Adipocyte (in vitro differentiated cells): ENCODE results near the gene CASKIN1.
A peak's percentile ranks its signal among the peaks of the same experiment; 100 is the strongest.

Experiments
- DNase-seq: peaks from one replicate; pipeline ENCODE4 v3.0.0-alpha.2; 2015; ENCODE audit warnings: low read depth
- H3K27me3 ChIP-seq: replicated peaks from 2 replicates; pipeline ENCODE4 v1.7.0; 2013; ENCODE audit warnings: mild to moderate bottlenecking, low read length, moderate library complexity; ENCODE audit not compliant: control insufficient read depth, insufficient read depth
- H3K36me3 ChIP-seq: 2 replicates; pipeline ENCODE4 v1.7.0; 2013; ENCODE audit warnings: low read length, mild to moderate bottlenecking, moderate library complexity; ENCODE audit not compliant: control insufficient read depth, insufficient read depth, severe bottlenecking
- H3K4me1 ChIP-seq: 2 replicates; pipeline ENCODE4 v1.7.0; 2013; ENCODE audit warnings: mild to moderate bottlenecking, low read length, moderate library complexity; ENCODE audit not compliant: control insufficient read depth, insufficient read depth
- H3K4me3 ChIP-seq: 2 replicates; pipeline ENCODE4 v1.7.0; 2013; ENCODE audit warnings: mild to moderate bottlenecking, low read length, moderate library complexity
- H3K9ac ChIP-seq: 2 replicates; pipeline ENCODE4 v1.7.0; 2013; ENCODE audit warnings: mild to moderate bottlenecking, low read length, moderate library complexity
- H3K9me3 ChIP-seq: 2 replicates; pipeline ENCODE4 v1.7.0; 2013; ENCODE audit warnings: mild to moderate bottlenecking, low read length, moderate library complexity; ENCODE audit not compliant: control insufficient read depth

The CASKIN1 gene

GRCh38 chr16:2237102-2237482 lies 40.7 kb upstream of the CASKIN1 start:
- H3K9ac ChIP-seq, result peak overlapping the region; percentile 60
- DNase-seq, result no peak
- H3K4me3 ChIP-seq, result peak overlapping the region; percentile 56
- H3K36me3 ChIP-seq, result peaks cover 37% of the 10 kb centered on the region
- no peaks in the 10 kb centered on the region for H3K9me3 ChIP-seq
- H3K4me1 ChIP-seq, result peaks cover 19% of the 10 kb centered on the region
- no peaks in the 10 kb centered on the region for H3K27me3 ChIP-seq

- Histone ChIP-seq H3K36me3 (peaks cover 41% of the 10 kb centered on the region), H3K9me3 (no peaks in the 10 kb centered on the region), H3K27me3 (no peaks in the 10 kb centered on the region), H3K9ac (peak within 1 kb of the TSS; percentile 60), H3K4me3 (peak within 1 kb of the TSS; percentile 56), H3K4me1 (peaks cover 19% of the 10 kb centered on the region)
- DNase-seq, result peak; percentile 35
These were observed 40.1 kb upstream of the CASKIN1 start, which contains the start of gene DNASE1L2 for GRCh38 chr16:2236337-2237101. Gene DNASE1L2, plus strand, starts transcription at chr16:2236444. Its CDS starts 373 bp downstream, at chr16:2236817.

GRCh38 chr16:2235695-2236336 lies 39.4 kb upstream of the CASKIN1 start:
- no peak for DNase-seq
- no peaks in the 10 kb centered on the region for H3K9me3 ChIP-seq
- H3K4me3 ChIP-seq, result no peak overlapping the region
- no peak overlapping the region for H3K9ac ChIP-seq
- no peaks in the 10 kb centered on the region for H3K27me3 ChIP-seq
- peaks cover 47% of the 10 kb centered on the region for H3K36me3 ChIP-seq
- peaks cover 19% of the 10 kb centered on the region for H3K4me1 ChIP-seq

- peaks cover 19% of the 10 kb centered on the region for H3K4me1 ChIP-seq
- no peak overlapping the region for H3K9ac ChIP-seq
- H3K27me3 ChIP-seq, result no peaks in the 10 kb centered on the region
- H3K4me3 ChIP-seq, result no peak overlapping the region
- peaks cover 47% of the 10 kb centered on the region for H3K36me3 ChIP-seq
- H3K9me3 ChIP-seq, result no peaks in the 10 kb centered on the region
- DNase-seq, result no peak
These were observed 38.8 kb upstream of the CASKIN1 start for GRCh38 chr16:2235234-2235651.

- H3K9ac ChIP-seq, result no peak overlapping the region
- no peaks in the 10 kb centered on the region for H3K27me3 ChIP-seq
- H3K36me3 ChIP-seq, result peaks cover 47% of the 10 kb centered on the region
- H3K4me1 ChIP-seq, result peaks cover 19% of the 10 kb centered on the region
- DNase-seq, result no peak
- H3K9me3 ChIP-seq, result no peaks in the 10 kb centered on the region
- no peak overlapping the region for H3K4me3 ChIP-seq
These were observed 38.4 kb upstream of the CASKIN1 start for GRCh38 chr16:2234813-2235170.

GRCh38 chr16:2233872-2234812 lies 37.7 kb upstream of the CASKIN1 start:
- Histone ChIP-seq H3K9me3 (no peaks in the 10 kb centered on the region), H3K4me1 (peaks cover 15% of the 10 kb centered on the region), H3K9ac (no peak overlapping the region), H3K36me3 (peaks cover 51% of the 10 kb centered on the region), H3K27me3 (no peaks in the 10 kb centered on the region), H3K4me3 (no peak overlapping the region)
- DNase-seq, result no peak

GRCh38 chr16:2233046-2233775 lies 36.8 kb upstream of the CASKIN1 start:
- no peak for DNase-seq
- no peaks in the 10 kb centered on the region for H3K9me3 ChIP-seq
- H3K4me3 ChIP-seq, result no peak overlapping the region
- no peak overlapping the region for H3K9ac ChIP-seq
- peaks cover 61% of the 10 kb centered on the region for H3K36me3 ChIP-seq
- peaks cover 5% of the 10 kb centered on the region for H3K4me1 ChIP-seq
- H3K27me3 ChIP-seq, result no peaks in the 10 kb centered on the region

- Histone ChIP-seq H3K27me3 (no peaks in the 10 kb centered on the region), H3K36me3 (peaks cover 61% of the 10 kb centered on the region)
- no peak for DNase-seq
These were observed 35.9 kb upstream of the CASKIN1 start for GRCh38 chr16:2232094-2232990.

GRCh38 chr16:2231016-2231931 lies 34.9 kb upstream of the CASKIN1 start:
- Histone ChIP-seq H3K36me3 (peaks cover 61% of the 10 kb centered on the region), H3K4me3 (no peak overlapping the region), H3K27me3 (no peaks in the 10 kb centered on the region), H3K9ac (no peak overlapping the region), H3K4me1 (peaks cover 2% of the 10 kb centered on the region), H3K9me3 (no peaks in the 10 kb centered on the region)
- DNase-seq, result no peak

More at GRCh38 chr16:2232094-2232990, 35.9 kb upstream of the CASKIN1 start:
- Histone ChIP-seq H3K4me3 (no peak overlapping the region), H3K9ac (no peak overlapping the region), H3K4me1 (peaks cover 4% of the 10 kb centered on the region), H3K9me3 (no peaks in the 10 kb centered on the region)
